ENCODE results near the gene MRPS5.

DNA sequence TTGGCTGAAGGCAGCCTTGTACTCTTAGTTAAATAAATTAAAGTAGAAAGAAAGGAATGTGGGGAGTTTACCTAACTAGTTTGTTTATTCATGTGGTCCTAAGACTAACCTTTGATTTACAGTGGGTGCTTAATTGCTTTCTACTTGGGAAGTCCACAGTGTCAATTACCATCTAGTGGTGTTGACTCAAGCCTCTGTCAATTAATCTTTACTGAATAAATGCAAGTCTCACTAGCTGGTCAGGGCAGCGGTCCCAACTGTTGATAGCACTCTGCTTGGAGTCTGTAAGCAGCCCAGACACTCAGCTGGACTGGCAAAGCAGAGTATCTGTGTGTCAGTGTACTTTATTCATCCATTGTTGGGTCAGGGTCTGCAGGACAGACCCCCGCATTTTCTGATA, 22.2 kb upstream of the MRPS5 start:
- TF ChIP-seq, protein P1, sequence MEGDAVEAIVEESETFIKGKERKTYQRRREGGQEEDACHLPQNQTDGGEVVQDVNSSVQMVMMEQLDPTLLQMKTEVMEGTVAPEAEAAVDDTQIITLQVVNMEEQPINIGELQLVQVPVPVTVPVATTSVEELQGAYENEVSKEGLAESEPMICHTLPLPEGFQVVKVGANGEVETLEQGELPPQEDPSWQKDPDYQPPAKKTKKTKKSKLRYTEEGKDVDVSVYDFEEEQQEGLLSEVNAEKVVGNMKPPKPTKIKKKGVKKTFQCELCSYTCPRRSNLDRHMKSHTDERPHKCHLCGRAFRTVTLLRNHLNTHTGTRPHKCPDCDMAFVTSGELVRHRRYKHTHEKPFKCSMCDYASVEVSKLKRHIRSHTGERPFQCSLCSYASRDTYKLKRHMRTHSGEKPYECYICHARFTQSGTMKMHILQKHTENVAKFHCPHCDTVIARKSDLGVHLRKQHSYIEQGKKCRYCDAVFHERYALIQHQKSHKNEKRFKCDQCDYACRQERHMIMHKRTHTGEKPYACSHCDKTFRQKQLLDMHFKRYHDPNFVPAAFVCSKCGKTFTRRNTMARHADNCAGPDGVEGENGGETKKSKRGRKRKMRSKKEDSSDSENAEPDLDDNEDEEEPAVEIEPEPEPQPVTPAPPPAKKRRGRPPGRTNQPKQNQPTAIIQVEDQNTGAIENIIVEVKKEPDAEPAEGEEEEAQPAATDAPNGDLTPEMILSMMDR (IDR thresholded peaks at IDR 0.05): no peak
- TF ChIP-seq POLR2A (IDR thresholded peaks at IDR 0.05): no peak
- TF ChIP-seq EP300 (IDR thresholded peaks at IDR 0.05): no peak
- TF ChIP-seq POLR2AphosphoS5 (IDR thresholded peaks at IDR 0.05): no peak

All from suprapubic skin (tissue), 4 donors.